HK-2 (cell line): Measurements from ENCODE around the gene ZNF778.
"Not testable (repeated sequence)": the region's sequence is repeated elsewhere in the genome, so short reads cannot be mapped to it uniquely, and the experiment has no call there.

Source experiments
- DNase-seq: peaks from one replicate; pipeline ENCODE4 v3.0.0-alpha.2; 2018; ENCODE audit not compliant: unreplicated experiment

ZNF778 gene

DNA sequence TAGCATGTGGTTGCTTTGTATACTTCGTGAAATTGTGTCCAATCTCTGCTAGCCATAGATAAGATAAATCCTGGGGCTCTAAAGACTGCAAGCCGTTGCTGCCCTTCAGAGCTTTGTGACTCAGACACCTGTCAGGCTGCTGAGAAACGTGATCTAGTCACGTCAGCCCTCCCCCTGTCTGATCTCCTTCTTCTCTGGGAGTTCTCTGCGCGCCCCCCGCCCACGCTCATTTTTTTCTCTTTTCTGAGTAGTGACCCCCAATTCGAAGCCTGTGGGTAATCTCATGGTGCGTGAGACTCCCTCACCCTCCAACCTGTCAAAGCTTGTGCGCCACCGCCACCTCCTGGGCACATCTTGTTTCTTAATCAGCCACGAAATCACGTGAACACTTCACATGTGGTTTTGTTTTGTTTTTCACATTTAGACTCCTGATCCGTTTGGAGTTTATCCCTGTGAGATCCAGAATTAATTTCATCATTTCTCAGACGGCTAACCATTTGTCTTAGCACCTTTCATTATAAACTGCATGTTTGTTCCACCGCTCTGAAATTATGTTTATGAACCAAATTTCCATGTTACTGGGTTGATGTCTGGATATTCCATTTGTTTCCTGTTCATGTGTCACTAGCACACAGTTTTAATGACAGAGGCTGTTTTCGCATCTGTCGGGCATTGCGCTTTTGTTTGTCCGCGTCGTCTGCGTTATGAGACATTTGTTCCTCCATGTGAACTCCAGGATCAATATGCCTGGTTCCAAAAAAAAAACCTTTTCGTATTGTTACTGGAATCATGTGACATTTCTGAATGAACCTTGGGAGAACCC, 977 bp upstream of the ZNF778 start:
- DNase-seq: peak; percentile 42

DNA sequence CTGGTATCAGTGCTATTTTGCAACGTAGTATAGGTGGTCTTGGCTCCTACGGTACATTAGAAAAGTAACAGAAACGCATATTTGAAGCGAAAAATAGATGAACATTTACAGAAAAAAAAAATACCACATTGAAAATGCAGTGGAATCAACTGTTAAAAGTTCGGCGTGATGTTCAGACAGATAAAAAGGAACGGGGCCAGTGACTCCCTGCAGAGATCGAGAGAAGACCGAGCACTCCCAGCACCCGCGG, 440 bp upstream of the ZNF778 start:
- DNase-seq: no peak

DNA sequence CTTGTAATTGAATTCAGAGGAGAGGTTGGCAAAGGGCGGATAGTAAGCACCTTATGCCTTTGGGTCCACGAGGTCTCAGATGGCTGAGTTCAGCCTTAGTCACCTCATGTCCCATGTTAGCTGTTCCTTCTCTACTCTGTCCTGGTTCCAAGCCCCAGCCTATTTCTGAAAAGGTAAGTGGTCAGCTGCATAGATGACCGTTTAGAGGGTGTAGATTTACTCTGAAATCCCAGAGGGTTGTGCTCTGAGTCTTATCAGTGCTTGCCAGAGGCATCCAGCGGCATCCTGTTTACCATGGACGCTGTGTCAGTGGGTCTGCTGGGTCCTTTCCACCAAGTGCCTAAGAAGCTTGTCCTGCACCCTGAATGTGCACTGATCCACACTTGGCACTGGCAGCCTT, 1.9 kb downstream of the ZNF778 start:
- DNase-seq: no peak

DNA sequence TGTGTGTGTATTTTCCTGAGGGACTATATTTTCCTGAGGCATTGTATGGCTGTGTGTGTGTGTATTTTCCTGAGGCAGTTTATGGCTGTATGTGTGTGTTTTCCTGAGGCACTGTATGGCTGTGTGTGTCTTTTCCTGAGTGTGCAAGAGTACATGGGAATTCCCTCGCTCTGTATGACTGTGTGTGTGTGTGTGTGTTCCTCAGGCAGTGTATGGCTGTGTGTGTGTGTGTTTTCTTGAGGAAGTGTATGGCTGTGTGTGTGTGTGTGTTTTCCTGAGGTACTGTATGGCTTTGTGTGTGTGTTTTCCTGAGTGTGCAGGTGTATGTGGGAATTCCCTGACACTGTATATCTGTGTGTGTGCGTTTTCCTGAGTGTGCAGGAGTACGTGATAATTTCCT, 4.1 kb downstream of the ZNF778 start:
- DNase-seq: no peak

DNA sequence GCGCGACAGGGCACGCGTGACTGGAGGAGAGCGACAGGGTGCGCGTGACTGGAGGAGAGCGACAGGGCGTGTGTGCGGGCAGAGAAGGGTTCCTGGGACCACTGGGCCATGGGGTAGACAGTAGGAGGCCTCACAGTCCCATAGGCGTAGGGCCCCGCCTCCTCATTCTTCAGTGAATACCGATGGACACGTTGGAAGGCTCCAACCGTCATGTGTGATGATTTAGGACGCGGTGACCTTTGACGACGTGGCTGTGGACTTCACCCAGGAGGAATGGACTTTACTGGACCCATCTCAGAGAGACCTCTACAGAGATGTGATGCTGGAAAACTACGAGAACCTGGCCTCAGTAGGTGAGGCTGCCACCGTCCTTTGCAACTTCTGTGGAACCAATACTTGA, 5.4 kb downstream of the ZNF778 start:
- DNase-seq: no peak

DNA sequence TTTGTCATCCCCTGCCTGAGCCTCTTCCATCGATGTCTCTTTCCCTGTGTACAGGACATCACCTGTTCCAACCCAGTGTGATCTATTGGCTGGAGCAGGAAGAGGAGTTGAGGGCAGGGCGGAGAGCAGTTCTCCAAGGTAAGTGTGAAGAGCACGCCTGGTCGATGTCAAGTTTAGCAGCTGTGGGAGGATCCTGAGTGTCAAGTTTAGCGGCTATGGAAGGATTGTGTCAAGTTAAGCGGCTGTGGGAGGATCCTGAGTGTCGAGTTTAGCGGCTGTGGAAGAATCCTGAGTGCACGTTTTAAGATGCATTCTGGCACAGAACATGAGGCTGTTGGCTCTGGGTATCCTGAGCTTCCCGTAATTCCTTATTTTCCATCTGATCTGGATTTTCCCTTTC, 7.2 kb downstream of the ZNF778 start:
- no peak for DNase-seq

DNA sequence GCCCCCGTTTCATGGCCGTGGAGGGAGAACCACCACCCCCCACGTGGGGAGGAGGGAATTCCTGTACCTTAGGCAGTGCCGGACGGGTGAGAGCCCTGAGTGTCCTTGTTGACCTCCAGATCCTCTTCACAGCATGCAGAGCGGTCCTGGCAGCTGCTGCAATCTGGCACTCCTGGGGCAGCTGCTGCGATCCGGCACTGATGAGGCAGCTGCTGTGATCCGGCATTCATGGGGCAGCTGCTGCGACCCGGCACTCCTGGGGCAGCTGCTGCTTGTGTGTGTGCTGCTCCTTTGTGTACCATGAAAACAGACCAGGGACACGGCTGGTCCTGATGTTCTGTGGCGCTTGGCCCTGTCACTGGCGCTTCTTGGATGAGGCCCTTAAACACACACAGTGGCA, 12.8 kb downstream of the ZNF778 start:
- DNase-seq: no peak

DNA sequence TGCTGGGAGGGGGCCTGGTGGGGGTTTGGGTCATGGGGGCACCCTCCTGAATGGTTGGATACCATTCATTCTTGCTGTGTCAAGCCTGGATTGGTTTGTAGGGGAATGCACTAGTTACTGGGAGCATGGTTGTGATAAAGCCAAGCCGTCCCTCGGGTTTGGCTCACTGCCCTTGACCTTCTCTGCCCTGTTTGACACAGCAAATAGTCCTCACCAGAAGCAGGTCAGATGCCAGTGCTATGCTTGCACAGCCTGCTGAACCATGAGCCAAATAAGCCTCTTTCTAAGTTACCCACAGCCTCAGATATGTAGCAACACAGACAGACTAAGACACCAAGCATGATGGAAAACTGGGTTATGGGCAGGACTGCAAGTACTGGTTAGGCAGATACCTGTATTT, 14.6 kb downstream of the ZNF778 start:
- DNase-seq: no peak

DNA sequence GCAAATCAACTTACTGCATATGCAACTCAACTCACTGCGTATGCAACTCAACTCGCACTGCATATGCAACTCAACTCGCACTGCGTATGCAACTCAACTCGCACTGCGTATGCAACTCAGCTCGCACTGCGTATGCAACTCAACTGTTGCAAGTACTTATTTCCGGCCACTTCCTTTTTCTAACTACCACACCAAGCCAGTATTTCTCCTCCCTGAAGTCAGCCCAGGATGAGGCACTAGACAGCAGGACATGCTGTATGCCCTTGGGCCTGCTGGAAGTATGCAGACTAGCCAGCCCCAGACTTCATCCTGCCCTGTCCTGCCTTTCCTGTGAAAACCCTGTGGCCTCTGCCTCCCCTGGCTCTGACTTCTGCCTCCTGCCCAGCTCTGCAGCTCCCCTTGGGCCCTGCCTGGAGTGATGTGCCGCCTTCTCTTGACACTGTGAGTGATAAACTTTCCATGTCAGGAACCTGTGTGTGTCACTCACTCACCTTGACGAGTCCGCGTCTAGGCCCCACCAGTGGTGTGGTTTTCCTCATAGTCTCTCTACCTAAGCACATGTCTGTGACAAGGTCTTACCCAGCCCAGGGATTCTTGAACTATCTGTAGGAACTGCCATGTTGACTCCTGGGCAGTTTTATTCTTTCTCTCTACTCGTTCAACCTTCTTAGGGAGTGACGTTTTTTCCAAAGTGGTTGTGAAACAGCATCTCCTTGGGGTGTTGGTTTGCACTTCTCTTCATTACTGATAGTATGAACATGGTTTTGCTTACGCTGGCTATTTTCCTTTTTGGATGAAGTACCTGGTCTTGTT, 16.4 kb downstream of the ZNF778 start:
- DNase-seq: no peak

DNA sequence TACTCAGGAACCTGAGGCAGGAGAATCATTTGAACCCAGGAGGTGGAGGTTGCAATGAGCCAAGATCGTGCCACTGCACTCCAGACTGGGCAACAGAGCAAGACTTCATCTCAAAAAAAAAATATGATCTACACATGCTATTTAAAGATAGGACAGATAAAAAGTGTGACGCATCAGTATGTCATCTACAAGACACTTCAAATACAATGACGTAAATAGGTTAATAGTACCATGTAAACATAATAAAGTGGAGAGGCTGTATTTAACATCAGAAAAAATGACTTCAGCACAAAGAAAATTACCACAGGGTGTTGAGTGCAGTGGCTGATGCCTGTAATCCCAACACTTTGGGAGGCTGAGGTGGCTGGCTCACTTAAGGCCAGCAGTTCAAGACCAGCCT, 20.2 kb downstream of the ZNF778 start:
- no peak for DNase-seq

DNA sequence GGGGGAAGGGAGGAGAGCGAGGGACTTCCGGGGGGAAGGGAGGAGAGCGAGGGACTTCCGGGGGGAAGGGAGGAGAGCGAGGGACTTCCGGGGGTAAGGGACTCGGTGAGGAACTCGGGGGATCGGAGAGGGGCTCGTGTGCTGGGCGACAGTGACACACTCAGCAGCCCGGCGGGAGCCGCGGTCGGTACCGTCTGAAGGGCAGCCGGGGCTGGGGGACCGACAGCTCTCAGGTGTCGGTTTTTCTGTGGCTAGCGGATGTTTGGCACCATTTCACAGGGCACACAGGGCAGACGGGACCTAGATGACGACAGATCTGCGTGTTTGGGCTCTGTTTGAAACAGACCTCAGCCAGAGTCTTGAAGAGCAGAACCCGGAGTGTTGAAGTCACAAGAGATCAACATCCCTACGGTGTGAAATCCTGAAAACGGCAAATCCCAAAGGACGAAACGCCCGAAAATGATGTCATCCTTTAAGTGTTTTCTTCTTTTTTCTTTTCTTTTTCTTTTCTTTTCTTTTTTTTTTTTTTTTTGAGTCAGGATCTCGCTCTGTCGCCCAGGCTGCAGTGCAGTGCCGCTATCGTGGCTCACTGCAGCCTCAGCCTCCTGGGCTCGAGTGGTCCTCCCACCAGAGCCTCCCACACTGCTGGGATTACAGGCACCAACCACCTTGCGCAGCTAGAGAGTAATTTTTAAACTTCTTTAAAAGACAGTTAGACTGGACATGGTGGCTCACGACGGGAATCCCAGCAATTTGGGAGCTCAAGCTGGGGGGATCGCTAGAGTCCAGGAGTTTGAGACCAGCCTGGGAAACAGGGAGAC, 23.9 kb downstream of the ZNF778 start:
- peak; percentile 66 for DNase-seq

DNA sequence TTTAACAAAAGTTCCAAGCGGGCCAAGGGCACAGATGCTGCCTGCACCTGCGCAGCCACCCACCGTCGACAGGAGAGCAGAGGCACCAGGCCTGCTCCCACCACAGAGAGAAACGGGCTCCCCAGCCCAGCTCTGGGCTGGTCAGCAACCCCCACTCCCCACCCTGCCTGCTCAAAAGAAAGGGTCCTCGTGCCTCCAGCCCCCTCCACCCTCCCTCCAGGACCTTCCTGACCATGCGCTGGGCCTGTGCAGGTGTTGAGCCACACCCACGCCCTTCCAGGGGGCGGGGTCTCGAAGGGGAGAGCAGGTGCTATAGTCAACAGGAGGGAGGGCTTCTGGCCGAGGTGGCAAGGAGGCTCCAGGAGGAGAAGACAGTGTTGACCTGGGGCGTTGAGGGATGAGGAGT, 25.3 kb downstream of the ZNF778 start:
- DNase-seq: no peak

DNA sequence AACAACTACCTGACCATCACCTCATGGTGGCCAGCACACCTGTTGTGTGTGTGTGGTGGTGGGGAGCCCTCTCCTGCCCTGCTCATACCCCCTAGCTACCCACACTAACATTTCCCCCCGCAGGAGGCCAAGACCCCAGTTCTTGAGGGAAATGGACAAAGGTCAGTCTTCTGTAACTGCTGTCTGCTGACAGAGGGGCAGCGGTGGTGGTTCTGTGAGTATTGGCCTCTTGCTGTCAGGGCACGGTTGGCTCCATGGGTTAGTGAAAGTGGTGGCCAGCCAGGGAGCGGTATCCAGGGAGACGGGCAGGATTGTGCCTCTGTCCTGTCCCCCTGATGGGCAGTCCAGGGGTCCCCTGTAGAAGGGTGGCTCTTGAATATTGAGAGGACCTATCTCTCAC, 26.2 kb downstream of the ZNF778 start:
- DNase-seq: no peak

DNA sequence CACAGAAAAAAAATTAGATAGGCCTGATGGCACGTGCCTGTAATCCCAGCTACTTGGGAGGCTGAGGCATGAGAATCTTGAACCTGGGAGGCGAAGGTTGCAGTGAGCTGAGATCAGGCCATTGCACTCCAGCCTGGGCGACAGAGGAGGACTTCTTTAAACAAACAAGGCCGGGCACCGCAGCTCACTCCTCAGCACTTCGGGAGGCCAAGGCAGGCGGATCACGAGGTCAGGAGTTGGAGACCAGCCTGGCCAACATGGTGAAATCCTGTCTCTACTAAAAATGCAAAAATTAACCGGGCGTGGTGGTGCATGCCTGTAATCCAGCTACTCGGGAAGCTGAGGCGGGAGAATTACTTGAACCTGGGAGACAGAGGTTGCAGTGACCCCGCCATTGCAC, 26.8 kb downstream of the ZNF778 start:
- not testable (repeated sequence) for DNase-seq

DNA sequence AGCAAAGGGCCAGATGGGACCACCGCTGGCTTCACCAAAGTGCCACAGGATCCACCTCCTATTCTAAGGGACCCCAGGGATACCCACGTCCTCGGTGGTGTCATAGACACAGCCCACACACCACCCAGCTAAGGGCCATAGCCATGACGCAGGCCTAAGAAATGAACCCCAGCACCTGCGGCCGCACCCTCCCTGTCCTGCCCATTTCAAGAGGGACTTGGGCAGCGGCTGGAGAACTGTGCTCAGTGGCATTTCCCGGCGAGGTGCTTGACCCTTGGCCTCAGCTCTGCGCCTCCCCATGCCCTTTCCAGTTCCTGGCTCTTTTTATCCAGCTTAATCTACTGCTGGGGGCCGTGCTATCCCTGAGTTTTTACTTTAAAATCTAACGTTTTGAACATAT, 27.3 kb downstream of the ZNF778 start:
- no peak for DNase-seq

DNA sequence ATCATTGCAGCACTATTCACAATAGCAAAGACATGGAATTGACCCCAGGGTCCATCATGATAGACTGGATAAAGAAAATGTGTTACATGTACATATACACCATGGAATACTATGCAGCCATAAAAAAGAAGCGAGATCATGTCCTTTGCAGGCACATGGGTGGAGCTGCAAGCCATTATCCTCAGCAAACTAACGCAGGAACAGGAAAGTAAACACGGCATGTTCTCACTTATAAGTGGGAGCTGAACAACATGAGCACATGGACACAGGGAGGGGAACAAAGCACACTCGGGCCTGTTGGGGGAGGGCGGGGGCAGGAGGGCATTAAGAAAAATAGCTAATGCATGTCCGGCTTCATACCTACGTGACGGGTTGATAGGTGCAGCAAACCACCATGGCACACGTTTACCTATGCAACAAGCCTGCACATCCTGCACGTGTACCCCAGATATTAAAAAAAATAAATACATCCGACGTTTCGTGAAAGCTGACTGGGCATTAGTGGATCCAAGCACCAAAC, 28.9 kb downstream of the ZNF778 start:
- no peak for DNase-seq

DNA sequence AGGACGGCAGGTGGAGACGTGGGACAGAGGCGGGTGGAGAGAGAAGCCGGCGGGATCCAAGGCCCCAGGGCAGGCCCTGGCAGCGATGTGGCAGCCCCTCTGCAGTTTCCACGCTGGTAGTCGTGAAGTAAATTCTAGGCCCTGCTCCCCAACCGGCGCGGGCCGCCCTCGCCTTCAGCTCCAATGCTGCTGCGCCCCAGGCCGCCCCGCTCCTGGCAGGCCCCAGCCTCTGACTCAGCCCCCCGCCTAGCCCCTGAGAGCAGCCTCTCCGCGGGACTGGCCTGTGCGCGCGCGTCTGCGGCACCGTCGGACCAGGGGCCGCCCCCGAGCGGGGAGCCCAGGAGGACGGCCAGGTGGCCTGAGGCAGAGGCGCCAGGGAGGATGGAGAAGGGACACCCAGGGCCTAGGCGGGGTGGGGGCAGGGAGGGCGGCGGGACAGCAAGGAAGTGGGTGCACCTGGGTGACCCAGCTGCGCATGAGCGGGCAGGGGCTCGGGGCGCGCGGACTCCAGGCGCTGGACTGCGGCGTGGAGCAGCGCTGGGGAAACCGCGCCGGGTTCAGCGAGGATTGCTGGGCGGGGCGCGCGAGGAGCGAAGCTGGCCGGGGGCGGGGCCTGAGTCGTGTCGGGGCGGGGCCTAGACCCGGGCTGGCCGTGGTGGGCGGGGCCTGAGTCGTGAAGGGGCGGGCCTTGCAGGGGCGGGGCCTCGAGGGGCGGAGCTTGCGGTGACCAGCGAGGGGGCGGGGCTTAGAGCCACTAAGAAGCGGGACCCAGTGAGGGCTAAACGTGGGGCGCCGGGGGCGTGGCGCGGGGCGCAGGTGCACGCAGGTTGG, 29.6 kb downstream of the ZNF778 start:
- DNase-seq: peak; percentile 88

DNA sequence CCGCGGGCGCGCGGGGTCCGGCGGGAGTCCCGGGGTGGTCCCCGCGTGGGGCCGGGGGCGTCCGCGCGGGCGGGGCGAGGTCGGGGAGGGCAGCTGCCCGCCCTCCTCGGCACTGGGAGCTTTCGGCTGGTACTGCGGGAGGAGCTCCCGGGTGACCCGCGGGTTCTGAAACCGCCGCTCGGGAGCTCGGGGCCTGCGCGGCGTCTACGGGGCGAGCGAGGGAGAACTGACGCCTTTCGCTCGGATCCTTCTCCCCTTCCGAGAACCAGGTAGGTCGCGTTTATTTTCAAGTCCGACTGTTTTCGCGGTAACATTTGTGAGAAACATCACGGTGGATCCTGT, 30.2 kb downstream of the ZNF778 start:
- DNase-seq: not testable (repeated sequence)

DNA sequence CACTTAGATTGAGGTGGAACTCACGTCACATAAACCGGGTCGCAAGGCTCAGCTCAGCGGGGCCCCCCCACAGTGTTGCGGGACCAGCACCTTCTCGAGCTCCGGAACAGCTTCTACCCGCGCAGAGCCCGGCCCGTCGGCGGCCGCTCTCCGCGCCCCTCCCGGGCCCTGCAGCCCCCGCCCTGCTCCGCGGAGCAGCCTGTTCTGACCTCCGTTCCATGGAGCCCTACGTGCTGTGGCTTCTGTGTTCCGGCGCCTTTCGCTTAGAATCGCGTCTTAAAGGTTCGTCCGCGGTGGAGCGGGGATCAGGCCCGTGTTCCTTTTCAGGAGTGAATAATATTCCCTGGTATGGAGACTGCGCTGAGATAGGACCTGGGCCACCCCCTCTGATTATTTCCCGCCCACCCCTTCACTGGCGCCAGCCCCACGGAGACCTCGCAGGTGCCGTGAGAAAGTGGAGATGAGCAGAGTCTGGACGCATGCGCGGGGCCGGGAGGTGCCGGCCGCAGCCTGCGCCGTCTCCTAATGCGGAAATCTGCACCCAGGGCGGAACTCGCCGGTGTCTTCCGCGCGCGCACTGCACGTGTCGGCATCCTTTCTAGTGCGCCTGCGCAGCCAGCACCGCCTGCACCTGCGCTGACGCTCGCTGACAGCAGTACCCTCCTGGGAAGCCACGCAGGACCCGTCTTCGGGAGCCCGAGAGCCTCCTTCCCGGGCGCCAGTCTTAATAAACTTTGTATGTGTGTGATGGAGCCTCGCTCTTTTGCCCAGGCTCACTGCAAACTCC, 30.9 kb downstream of the ZNF778 start:
- DNase-seq: no peak

DNA sequence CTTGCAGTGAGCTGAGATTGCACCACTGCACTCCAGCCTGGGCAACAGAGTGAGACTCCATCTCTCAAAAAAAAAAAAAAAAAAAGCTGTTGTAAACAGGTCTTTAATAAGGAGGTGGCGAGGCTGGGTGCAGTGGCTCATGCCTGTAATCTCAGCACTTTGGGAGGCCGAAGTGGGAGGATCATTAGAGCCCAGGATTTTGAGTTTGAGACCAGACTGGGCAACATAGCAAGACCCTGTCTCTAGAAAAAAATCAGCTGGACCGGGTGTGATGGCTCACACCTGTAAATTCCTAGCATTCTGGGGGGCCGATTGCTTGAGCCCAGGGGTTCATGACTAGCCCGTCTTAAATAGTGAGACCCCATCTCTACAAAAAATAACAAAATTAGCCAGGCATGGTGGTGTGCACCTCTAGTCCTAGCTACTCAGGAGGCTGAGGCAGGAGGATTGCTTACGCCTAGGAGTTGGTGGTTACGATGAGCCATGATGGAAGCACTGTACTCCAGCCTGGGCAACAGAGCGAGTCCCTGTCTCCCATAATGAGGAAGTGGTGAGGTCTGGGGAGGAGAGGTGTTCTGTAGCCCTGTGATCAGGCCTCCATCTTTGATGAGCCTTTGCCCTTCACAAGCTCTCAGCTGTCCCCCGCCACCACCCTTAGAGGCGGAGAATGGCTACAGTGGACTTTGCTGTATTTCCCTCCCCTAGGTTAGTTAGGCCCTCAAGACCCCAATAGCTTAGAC, 36.2 kb downstream of the ZNF778 start:
- no peak for DNase-seq
